HL-60 (cell line): ENCODE measurements around the gene VWA2.

Experiments used
- POLR2AphosphoS5 ChIP-seq: IDR thresholded peaks from 2 replicates; pipeline ENCODE4 v1.6.1; 2012; ENCODE audit warnings: low read depth
- TF ChIP-seq, protein P1 (sequence below): IDR thresholded peaks from one replicate; pipeline ENCODE4 v1.5.1; 2011; ENCODE audit warnings: low read length, control low read depth, inconsistent platforms; ENCODE audit not compliant: insufficient read depth

DNA sequence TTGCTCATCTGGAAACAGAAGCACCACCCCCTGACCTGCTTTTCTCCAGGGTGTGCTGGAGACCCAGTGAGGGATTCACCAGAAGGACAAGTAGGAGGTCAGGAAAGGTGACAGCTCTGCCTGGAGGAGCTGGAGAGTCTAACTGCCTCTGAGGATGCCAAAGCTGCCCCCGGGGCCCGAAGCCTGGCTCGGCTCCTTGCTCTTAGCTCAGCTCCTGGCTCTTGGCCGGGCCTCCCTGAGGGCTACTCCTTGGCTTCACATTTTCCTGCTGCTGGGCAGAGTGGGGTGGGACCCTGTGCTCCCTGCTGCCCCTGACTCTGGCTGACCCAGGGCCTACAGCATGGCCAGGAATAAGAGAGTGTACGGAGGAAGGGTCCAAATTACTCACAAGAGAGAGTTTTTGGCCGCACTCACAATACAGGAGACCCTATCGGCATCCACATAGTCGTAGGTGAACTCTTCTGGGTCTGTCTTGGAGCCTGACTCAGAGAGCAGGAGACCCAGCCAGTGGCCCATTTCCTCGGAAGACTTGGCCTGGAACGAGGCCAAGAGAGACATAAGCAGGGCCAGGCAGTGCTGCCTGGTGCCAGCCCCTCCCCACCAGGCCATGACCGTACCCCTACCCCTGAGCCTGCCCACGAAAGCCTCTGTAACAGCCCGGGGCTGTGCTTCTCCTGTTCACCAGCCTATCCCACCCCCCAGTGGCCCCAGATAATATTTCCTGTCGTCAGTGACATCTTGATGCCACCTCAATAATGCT, 63.1 kb downstream of the VWA2 start:
- no peak for TF ChIP-seq POLR2AphosphoS5
- TF ChIP-seq, protein P1, sequence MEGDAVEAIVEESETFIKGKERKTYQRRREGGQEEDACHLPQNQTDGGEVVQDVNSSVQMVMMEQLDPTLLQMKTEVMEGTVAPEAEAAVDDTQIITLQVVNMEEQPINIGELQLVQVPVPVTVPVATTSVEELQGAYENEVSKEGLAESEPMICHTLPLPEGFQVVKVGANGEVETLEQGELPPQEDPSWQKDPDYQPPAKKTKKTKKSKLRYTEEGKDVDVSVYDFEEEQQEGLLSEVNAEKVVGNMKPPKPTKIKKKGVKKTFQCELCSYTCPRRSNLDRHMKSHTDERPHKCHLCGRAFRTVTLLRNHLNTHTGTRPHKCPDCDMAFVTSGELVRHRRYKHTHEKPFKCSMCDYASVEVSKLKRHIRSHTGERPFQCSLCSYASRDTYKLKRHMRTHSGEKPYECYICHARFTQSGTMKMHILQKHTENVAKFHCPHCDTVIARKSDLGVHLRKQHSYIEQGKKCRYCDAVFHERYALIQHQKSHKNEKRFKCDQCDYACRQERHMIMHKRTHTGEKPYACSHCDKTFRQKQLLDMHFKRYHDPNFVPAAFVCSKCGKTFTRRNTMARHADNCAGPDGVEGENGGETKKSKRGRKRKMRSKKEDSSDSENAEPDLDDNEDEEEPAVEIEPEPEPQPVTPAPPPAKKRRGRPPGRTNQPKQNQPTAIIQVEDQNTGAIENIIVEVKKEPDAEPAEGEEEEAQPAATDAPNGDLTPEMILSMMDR = no peak
